ENCODE results near the gene TMEM9.

The TMEM9 gene

GRCh38 chr1:201139306-201139705, 15.0 kb downstream of the TMEM9 start:
- DNase-seq (ENCODE audit: low read depth): no peak
- in situ Hi-C loops (cut with HindIII; ENCODE audit: low sequenced_read_pairs): no loop called here
- H3K4me3 ChIP-seq (ENCODE audit: low read depth, low read length): no peak overlapping the region
- no peak for TF ChIP-seq CTCF (IDR thresholded peaks at IDR 0.05; ENCODE audit: low read depth, low read length, missing control alignments)

DNA sequence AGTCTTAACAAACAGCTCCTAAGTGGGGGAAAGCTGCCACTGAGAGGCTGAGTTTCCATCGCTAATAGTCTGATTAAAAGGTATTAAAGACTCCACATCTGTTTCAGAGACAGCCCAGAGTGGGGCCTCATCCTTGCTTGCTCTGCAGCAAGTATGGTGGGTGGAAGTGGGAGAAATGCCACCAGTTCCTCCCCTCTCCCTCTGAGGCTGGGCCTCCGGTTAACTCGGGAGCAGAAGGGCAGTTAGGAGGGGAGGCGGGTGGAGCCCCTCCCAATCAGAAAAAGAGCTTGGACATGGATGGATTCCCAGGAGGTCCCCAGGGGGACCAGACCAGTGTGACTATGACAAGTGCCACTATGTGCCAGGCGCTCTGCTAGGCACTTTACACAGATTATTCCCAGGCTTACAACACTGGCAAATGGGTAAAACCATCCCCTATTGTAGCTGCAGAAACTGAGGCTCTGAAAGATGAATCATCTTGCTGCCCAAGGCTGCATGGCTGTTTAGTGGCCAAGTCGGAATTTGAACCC, 15.9 kb downstream of the TMEM9 start:
- no peak for DNase-seq (ENCODE audit: low read depth)
- TF ChIP-seq CTCF (IDR thresholded peaks at IDR 0.05; ENCODE audit: low read depth, low read length, missing control alignments): no peak
- in situ Hi-C loops (cut with HindIII; ENCODE audit: low sequenced_read_pairs): no loop called here
- H3K4me3 ChIP-seq (ENCODE audit: low read depth, low read length): no peak overlapping the region

DNA sequence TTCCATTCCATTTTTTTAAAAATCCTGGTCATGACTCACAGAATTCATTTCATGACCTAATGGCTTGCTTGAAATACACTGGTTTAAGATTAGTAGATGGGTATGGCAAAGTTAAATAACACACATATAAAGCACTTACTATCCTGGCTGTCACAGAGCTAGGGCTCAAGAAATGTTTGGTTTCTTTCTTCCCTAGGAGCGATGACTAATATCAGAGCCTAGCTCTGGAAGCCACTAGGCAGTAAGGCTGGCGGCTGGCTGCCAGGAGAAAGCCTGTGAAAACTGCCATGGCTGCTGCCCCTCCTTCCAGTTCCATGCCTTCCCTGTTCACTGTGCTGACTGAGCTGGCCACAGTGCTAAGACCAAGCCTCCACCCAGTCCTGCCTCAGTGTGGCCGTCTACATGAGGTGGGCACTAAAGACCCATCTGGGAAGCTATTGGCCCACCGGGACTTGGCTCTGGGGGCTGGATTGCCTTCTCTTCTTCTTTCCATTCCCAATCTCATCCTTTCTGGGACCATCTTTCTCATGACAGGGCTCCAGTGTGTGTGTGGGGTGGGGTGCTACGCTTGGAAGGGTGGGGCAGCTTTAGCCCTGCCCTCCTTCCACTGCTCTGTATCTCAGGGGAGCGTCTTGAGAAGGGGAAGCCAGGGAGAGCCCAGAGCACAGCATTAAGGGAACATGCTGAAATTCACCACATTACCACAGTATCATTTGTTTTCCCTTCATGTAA, 16.5 kb downstream of the TMEM9 start:
- TF ChIP-seq CTCF (IDR thresholded peaks at IDR 0.05; ENCODE audit: low read depth, low read length, missing control alignments): no peak
- in situ Hi-C loops (cut with HindIII; ENCODE audit: low sequenced_read_pairs): no loop called here
- peak; percentile 81 for DNase-seq (ENCODE audit: low read depth)
- no peak overlapping the region for H3K4me3 ChIP-seq (ENCODE audit: low read depth, low read length)

DNA sequence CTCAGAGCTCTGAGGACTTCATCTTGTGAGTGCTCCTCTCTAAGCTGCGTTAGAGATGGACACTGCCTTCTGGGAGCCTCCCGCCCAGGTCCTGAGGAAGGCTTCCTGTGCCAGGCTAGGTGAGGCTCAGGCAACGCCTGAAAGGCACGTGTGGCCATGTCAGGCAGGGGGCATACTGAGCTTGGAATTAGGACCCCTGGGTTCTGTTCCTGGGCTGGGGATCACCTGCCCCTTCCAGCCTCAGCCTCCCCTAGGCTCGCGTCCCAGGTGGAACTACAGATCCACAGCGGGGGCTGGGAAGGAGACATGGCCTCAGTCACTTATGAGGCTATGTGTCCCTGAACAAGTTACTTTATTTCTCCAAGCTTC, 17.3 kb downstream of the TMEM9 start:
- in situ Hi-C loops (cut with HindIII; ENCODE audit: low sequenced_read_pairs): no loop called here
- TF ChIP-seq CTCF (IDR thresholded peaks at IDR 0.05; ENCODE audit: low read depth, low read length, missing control alignments): no peak
- DNase-seq (ENCODE audit: low read depth): no peak
- H3K4me3 ChIP-seq (ENCODE audit: low read depth, low read length): no peak overlapping the region

DNA sequence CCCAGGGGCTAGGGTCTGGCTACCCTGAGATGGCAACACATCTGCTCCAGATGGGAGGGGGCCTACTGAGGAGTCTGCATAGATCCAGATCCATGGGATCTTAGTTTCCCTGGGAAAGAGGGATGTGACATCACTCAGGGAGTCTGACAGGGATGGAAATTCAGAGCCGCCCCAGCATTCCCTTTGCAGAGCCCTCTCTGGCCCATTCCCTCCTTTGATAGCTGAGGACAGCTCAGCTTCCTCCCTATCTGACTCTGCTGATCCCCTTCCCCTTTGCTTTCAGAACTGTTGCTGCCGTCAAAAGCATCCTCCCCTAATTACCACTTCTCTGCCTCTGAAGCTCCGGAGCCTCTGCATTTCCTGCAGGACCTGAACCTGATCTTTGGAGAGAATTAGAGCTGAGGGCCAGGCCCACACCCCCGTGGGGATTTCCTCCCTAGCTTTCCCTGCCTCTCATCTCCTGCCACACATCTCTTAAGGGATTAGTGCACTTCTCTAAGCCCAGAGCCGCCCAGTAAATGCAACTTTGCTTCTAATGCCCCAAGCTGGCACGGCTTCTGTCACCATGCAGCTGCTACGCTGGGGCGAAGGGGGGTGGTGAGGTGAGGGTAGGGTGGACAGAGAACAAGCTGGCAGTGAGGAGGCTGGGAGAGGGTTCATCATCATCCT, 17.8 kb downstream of the TMEM9 start:
- no peak overlapping the region for H3K4me3 ChIP-seq (ENCODE audit: low read depth, low read length)
- no peak for DNase-seq (ENCODE audit: low read depth)
- no peak for TF ChIP-seq CTCF (IDR thresholded peaks at IDR 0.05; ENCODE audit: low read depth, low read length, missing control alignments)
- in situ Hi-C loops (cut with HindIII; ENCODE audit: low sequenced_read_pairs): no loop called here

DNA sequence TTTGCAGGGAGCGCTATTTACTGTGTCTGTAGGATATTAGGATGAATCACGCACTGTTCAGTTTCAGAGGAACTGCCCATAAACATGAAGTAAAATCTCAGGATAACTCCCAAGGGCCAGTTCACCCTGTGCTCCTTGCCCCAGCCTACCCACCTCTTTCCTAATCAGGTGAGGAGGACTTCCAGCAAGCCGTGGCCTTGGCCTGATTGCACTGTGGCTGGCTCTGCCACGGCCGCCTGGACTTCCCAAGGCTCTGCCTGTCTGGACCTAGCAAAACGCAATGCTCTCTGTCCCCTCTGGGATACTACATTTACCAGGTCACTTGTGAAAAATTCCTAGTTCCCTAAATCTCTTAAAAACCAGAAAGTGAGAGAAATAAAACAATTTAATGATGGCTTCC, 19.9 kb downstream of the TMEM9 start:
- in situ Hi-C loops (cut with HindIII; ENCODE audit: low sequenced_read_pairs): no loop called here
- DNase-seq (ENCODE audit: low read depth): no peak
- no peak overlapping the region for H3K4me3 ChIP-seq (ENCODE audit: low read depth, low read length)
- no peak for TF ChIP-seq CTCF (IDR thresholded peaks at IDR 0.05; ENCODE audit: low read depth, low read length, missing control alignments)
